ENCODE results near the gene TUT1. TPM values are rescaled to one million over a fixed set of nuclear protein-coding genes. Genes with fewer than 3 reads are reported as not detected.

Gene TUT1
- total and polyA plus RNA-seq, 2 experiments from 2014 or later: 12.8 to 22.2 TPM

- H3K9me2 ChIP-seq (ENCODE audit: insufficient read depth): no peaks in the 10 kb centered on the region
- no peak overlapping the region for H3K4me3 ChIP-seq
- H3F3A ChIP-seq (replicated peaks; ENCODE audit: low read depth): 0 out of 2 replicates have a peak, but pooled peaks cover 3% of the 10 kb centered on the region
- Mint-ChIP-seq H3K4me1 (peaks cover 47% of the 10 kb centered on the region), H3K4me3 (no peak overlapping the region), H3K36me3 (ENCODE audit: low read depth) (no peaks in the 10 kb centered on the region; the same call in 2 of the 3 replicates), H3K9me3 (no peaks in the 10 kb centered on the region), H3K27me3 (ENCODE audit: insufficient read depth, low read depth, poor library complexity) (peaks cover 31% of the 10 kb centered on the region), H3K27ac (no peak overlapping the region)
- no peak for ATAC-seq
- H3K4me2 ChIP-seq: no peak overlapping the region
- H3K27me3 ChIP-seq (ENCODE audit: insufficient read depth): peaks cover 32% of the 10 kb centered on the region
- H3K79me2 ChIP-seq (replicated peaks; ENCODE audit: insufficient read depth): no peaks in the 10 kb centered on the region
- no peak overlapping the region for H2AFZ ChIP-seq
- peaks cover 26% of the 10 kb centered on the region; the same call in 1 of the 2 replicates for H3K4me1 ChIP-seq (ENCODE audit: insufficient read depth)
- no peak for TF ChIP-seq ZNF114 (CRISPR knock-in tag; IDR thresholded peaks at IDR 0.05)
- H4K20me1 ChIP-seq (replicated peaks; ENCODE audit: insufficient read depth): no peaks in the 10 kb centered on the region
- DNase-seq (ENCODE audit: low spot score): no peak
- no peak overlapping the region for H3K27ac ChIP-seq (ENCODE audit: low read depth)
- H3K36me3 ChIP-seq (ENCODE audit: insufficient read depth): no peaks in the 10 kb centered on the region
Observed at GRCh38 chr11:62539238-62539925, 51.9 kb downstream of the TUT1 start.

DNA sequence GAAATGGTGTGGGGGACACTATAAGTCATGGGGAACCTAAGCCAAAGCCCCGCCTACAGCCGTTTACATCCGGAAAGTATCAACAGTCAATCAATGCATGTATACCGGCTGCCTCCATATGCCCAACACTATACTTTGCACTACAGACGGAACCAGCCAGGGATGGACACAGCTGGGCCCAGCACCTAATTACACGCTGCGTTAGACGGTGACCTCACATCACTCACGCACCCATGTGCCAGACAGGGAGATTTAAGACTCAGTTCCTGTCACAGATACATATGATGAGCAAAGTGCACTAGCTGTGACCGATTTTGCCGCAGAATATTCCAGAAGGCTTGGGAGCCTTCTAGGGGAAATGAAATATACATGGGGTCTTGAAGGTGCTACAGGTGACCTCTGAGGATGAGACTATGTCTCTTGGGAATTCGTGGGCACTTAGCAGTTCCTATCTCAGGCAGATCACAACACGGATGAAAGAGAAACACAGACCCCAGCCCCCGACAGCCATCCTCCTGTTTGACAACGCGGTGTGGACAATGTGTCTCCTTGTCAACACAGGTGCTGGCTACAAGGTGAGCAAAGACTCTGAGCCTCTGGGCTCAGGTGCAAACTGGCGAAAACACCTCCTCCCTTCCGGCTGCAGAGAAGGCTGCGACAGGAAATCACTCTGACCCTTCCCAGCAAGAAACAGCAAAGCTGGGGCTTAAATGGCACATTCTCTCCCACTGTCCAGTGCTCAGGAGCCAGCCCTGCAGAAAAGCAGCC, 52.7 kb downstream of the TUT1 start:
- H2AFZ ChIP-seq: no peak overlapping the region
- no peak for TF ChIP-seq ZNF114 (CRISPR knock-in tag; IDR thresholded peaks at IDR 0.05)
- TF ChIP-seq, protein P1, sequence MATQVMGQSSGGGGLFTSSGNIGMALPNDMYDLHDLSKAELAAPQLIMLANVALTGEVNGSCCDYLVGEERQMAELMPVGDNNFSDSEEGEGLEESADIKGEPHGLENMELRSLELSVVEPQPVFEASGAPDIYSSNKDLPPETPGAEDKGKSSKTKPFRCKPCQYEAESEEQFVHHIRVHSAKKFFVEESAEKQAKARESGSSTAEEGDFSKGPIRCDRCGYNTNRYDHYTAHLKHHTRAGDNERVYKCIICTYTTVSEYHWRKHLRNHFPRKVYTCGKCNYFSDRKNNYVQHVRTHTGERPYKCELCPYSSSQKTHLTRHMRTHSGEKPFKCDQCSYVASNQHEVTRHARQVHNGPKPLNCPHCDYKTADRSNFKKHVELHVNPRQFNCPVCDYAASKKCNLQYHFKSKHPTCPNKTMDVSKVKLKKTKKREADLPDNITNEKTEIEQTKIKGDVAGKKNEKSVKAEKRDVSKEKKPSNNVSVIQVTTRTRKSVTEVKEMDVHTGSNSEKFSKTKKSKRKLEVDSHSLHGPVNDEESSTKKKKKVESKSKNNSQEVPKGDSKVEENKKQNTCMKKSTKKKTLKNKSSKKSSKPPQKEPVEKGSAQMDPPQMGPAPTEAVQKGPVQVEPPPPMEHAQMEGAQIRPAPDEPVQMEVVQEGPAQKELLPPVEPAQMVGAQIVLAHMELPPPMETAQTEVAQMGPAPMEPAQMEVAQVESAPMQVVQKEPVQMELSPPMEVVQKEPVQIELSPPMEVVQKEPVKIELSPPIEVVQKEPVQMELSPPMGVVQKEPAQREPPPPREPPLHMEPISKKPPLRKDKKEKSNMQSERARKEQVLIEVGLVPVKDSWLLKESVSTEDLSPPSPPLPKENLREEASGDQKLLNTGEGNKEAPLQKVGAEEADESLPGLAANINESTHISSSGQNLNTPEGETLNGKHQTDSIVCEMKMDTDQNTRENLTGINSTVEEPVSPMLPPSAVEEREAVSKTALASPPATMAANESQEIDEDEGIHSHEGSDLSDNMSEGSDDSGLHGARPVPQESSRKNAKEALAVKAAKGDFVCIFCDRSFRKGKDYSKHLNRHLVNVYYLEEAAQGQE (IDR thresholded peaks at IDR 0.05; ENCODE audit: unreplicated experiment): no peak
- no peak for TF ChIP-seq ZNF462 (CRISPR knock-in tag; IDR thresholded peaks at IDR 0.05)
- TF ChIP-seq EZH2 (IDR thresholded peaks at IDR 0.05; ENCODE audit: low read depth, unreplicated experiment): no peak
- no peak for TF ChIP-seq STAT1 (IDR thresholded peaks at IDR 0.05; ENCODE audit: unreplicated experiment)
- no peak overlapping the region for H3K27ac Mint-ChIP-seq

More for the DNA sequence above, 52.7 kb downstream of the TUT1 start:
- Histone ChIP-seq H3K4me1 (ENCODE audit: insufficient read depth) (peaks cover 19% of the 10 kb centered on the region; the same call in 1 of the 2 replicates), H3K4me3 (no peak overlapping the region), H3K4me2 (no peak overlapping the region), H3K27ac (ENCODE audit: low read depth) (no peak overlapping the region), H3F3A (replicated peaks; ENCODE audit: low read depth) (0 out of 2 replicates have a peak, but pooled peaks cover 3% of the 10 kb centered on the region), H3K36me3 (ENCODE audit: insufficient read depth) (no peaks in the 10 kb centered on the region), H3K27me3 (ENCODE audit: insufficient read depth) (peaks cover 25% of the 10 kb centered on the region), H3K79me2 (replicated peaks; ENCODE audit: insufficient read depth) (no peaks in the 10 kb centered on the region), H3K9me2 (ENCODE audit: insufficient read depth) (no peaks in the 10 kb centered on the region), H4K20me1 (replicated peaks; ENCODE audit: insufficient read depth) (no peaks in the 10 kb centered on the region)
- Mint-ChIP-seq H3K9me3 (no peaks in the 10 kb centered on the region; the same call in 2 of the 3 replicates), H3K4me3 (no peak overlapping the region; the same call in 2 of the 3 replicates), H3K4me1 (peaks cover 40% of the 10 kb centered on the region), H3K27me3 (ENCODE audit: insufficient read depth, low read depth, poor library complexity) (peaks cover 24% of the 10 kb centered on the region), H3K36me3 (ENCODE audit: low read depth) (peaks cover 4% of the 10 kb centered on the region; the same call in 2 of the 3 replicates)
- ATAC-seq: no peak
- no peak for DNase-seq (ENCODE audit: low spot score)

All from GM23338 (cell line).